GM12864 (cell line): ENCODE results near the gene CHCHD6.

Experiments
- DNase-seq: peaks from one replicate; pipeline ENCODE4 v3.0.0-alpha.2; 2011; ENCODE audit warnings: low read depth
- H3K4me3 ChIP-seq: 2 replicates; pipeline ENCODE4 v1.5.1; 2011; ENCODE audit warnings: mild to moderate bottlenecking, low read depth, low read length, control low read depth
- TF ChIP-seq, protein P1 (sequence below): IDR thresholded peaks from 2 replicates; pipeline ENCODE4 v1.5.1; 2011; ENCODE audit warnings: low read depth, mild to moderate bottlenecking, moderate library complexity, low read length, control low read depth, inconsistent platforms; ENCODE audit errors: missing control alignments

The CHCHD6 gene

GRCh38 chr3:126721246-126721645 is 17.2 kb downstream of the CHCHD6 start:
- H3K4me3 ChIP-seq: no peak overlapping the region
- no peak for DNase-seq
- TF ChIP-seq, protein P1, sequence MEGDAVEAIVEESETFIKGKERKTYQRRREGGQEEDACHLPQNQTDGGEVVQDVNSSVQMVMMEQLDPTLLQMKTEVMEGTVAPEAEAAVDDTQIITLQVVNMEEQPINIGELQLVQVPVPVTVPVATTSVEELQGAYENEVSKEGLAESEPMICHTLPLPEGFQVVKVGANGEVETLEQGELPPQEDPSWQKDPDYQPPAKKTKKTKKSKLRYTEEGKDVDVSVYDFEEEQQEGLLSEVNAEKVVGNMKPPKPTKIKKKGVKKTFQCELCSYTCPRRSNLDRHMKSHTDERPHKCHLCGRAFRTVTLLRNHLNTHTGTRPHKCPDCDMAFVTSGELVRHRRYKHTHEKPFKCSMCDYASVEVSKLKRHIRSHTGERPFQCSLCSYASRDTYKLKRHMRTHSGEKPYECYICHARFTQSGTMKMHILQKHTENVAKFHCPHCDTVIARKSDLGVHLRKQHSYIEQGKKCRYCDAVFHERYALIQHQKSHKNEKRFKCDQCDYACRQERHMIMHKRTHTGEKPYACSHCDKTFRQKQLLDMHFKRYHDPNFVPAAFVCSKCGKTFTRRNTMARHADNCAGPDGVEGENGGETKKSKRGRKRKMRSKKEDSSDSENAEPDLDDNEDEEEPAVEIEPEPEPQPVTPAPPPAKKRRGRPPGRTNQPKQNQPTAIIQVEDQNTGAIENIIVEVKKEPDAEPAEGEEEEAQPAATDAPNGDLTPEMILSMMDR: no peak

GRCh38 chr3:126723237-126723636 is 19.2 kb downstream of the CHCHD6 start:
- no peak for DNase-seq
- TF ChIP-seq, protein P1: no peak
- no peak overlapping the region for H3K4me3 ChIP-seq

DNA sequence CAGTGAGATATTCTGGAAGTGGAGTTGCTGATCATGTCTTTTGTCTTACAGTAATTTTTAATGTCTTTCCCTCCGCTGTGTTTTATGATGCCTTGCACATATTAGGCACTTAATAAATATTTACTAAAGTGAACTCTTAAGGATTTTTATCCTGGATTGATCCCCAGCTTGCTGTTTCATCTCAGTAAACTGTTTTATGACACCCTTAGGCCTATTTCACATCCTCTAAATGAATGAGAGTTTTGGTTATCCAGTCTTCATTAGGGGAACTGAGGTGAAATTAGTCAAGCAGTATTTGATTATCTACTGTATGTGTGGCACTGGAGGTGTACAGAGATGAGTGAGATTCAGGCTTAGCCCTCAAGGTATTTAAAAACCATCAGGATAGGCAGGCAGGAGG is 19.8 kb downstream of the CHCHD6 start:
- H3K4me3 ChIP-seq: no peak overlapping the region
- no peak for DNase-seq
- TF ChIP-seq, protein P1: no peak

DNA sequence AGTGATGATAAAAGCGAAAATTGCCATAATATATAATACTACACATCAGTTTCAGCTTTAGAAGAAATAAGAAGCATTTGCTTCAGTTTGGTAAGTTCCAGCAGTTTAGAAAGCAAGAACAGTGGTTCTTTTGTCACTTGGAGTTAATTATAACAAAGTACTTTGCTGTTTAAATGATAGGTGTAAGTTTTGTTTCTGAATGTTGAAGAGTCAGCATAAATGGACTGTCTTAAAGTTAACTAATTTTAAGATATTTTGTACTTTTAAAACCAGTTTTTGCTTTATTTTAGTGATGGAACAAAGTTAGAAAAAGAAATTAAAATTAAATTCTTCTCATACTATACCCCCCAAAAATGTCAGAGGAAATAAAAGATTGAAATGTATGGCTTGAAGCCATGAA is 24.6 kb downstream of the CHCHD6 start:
- TF ChIP-seq, protein P1: no peak
- DNase-seq: no peak
- no peak overlapping the region for H3K4me3 ChIP-seq

- no peak overlapping the region for H3K4me3 ChIP-seq
- TF ChIP-seq, protein P1: no peak
- DNase-seq: no peak
Observed at GRCh38 chr3:126730376-126730775, 26.3 kb downstream of the CHCHD6 start.

DNA sequence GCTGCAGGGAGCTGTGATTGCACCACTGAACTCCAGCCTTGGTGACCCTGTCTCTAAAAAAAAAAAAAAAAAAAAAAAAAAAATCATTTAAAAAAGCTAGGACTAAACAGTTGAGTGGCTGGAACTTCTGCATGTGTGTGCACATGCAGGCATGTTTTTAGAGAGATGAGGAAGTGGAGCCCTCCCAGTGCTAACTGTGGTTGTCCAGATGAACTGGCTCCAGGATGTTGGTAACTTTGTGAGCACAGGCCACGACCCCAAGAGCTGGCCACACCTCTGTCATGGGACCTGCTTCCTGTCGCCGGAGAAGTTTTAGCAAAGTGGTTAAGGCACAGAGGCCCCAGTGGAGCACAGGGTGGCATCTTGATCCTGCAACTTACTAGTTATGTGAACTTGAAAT is 27.0 kb downstream of the CHCHD6 start:
- DNase-seq: no peak
- TF ChIP-seq, protein P1: no peak
- H3K4me3 ChIP-seq: no peak overlapping the region

GRCh38 chr3:126732281-126733060 is 28.4 kb downstream of the CHCHD6 start:
- no peak overlapping the region for H3K4me3 ChIP-seq
- TF ChIP-seq, protein P1: no peak
- DNase-seq: no peak
